Lung (tissue), 12 donors: ENCODE results near the gene PLA2G15. TPM values are rescaled to one million over a fixed set of nuclear protein-coding genes. Genes with fewer than 3 reads are reported as not detected.

Source experiments
- ATAC-seq: fragments of 200-7000 bp; cut with Tn5 transposase; one replicate; pipeline ENCODE4 v1.9.1; 2020; ENCODE audit warnings: moderate number of reproducible peaks; ENCODE audit not compliant: insufficient read depth, low FRiP score
- DNase-seq, 3 donors: peaks; one replicate each; pipeline ENCODE4 v3.0.0-alpha.2; 2013 to 2017
- H3K27ac ChIP-seq, 2 donors: one replicate each; pipeline ENCODE4 v1.5.1; 2013; ENCODE audit warnings: mild to moderate bottlenecking in 2 of 2, moderate library complexity in 2 of 2, control low read depth in 1 of 2, inconsistent platforms in 1 of 2, low read depth in 1 of 2, low read length in 1 of 2
- H3K27me3 ChIP-seq, 3 donors: one replicate each; pipeline ENCODE4 v1.5.1; 2013; ENCODE audit warnings: low read length in 2 of 3; ENCODE audit not compliant: control insufficient read depth in 3 of 3, insufficient read depth in 3 of 3
- H3K36me3 ChIP-seq, 4 donors: one replicate each; pipeline ENCODE4 v1.5.1; 2013; ENCODE audit warnings: low read length in 4 of 4, mild to moderate bottlenecking in 1 of 4, moderate library complexity in 1 of 4; ENCODE audit not compliant: control insufficient read depth in 4 of 4, insufficient read depth in 4 of 4
- H3K4me1 ChIP-seq, 5 donors: one replicate each; pipeline ENCODE4 v1.5.1; 2013; ENCODE audit warnings: low read length in 5 of 5, mild to moderate bottlenecking in 2 of 5, moderate library complexity in 1 of 5; ENCODE audit not compliant: control insufficient read depth in 5 of 5, insufficient read depth in 5 of 5
- H3K4me3 ChIP-seq: one replicate; pipeline ENCODE4 v1.5.1; 2013; ENCODE audit warnings: mild to moderate bottlenecking, control low read depth, moderate library complexity
- H3K9ac ChIP-seq, 2 donors: one replicate each; pipeline ENCODE4 v1.5.1; 2013; ENCODE audit warnings: low read length in 2 of 2, control low read depth in 1 of 2; ENCODE audit not compliant: insufficient read depth in 1 of 2
- H3K9me3 ChIP-seq, 4 donors: one replicate each; pipeline ENCODE4 v1.5.1; 2013; ENCODE audit warnings: low read length in 3 of 4, mild to moderate bottlenecking in 1 of 4, moderate library complexity in 1 of 4; ENCODE audit not compliant: control insufficient read depth in 4 of 4, insufficient read depth in 3 of 4
- WGBS, 2 donors: extraction: QIAGEN DNeasy Blood & Tissue Kit; methylation state at CpG; one replicate each; pipeline ENCODE4 v1.1.7; 2013; 5-methylcytosine and 5-hydroxymethylcytosine counted together
- polyA plus RNA-seq, 2 donors: library from polyadenylated mRNA; stranded (reverse); fragments of 200-250 nt; gene quantifications; one replicate each; pipeline ENCODE4 v1.2.1, GENCODE V29; 2013
- total RNA-seq, 2 donors: library from RNA; depleted of rRNA in 1 of 2; stranded (reverse); fragments of >200 nt in 1 of 2; gene quantifications; one replicate each; pipeline ENCODE4 v1.2.1, GENCODE V29; 2014 to 2021
- TF ChIP-seq, protein P1 (sequence below): IDR thresholded peaks from 2 replicates; pipeline ENCODE4 v1.5.1; 2012; ENCODE audit warnings: mild to moderate bottlenecking; ENCODE audit errors: control extremely low read depth, extremely low read depth
- donor health status: control.
- donor health status: control.
- donor health status: Bipolar disorder and iron deficiency.
- donor health status: healthy.
- donor health status: DM: yes; HTN: yes; CAD: no.

The PLA2G15 gene
- total and polyA plus RNA-seq, 4 donors, result 11.0 to 42.4 (median 19.6) TPM

- no peak overlapping the region for H3K27ac ChIP-seq
- ATAC-seq (no peak), DNase-seq (no peak)
- H3K4me3 ChIP-seq, result no peak overlapping the region
- 83 to 87% methylated on average over 13 of the region's 13 CpGs for WGBS, 2 donors
- peaks cover 0 to 13% (median 3%) of the 10 kb centered on the region in 4 donors for H3K36me3 ChIP-seq
- TF ChIP-seq, protein P1, sequence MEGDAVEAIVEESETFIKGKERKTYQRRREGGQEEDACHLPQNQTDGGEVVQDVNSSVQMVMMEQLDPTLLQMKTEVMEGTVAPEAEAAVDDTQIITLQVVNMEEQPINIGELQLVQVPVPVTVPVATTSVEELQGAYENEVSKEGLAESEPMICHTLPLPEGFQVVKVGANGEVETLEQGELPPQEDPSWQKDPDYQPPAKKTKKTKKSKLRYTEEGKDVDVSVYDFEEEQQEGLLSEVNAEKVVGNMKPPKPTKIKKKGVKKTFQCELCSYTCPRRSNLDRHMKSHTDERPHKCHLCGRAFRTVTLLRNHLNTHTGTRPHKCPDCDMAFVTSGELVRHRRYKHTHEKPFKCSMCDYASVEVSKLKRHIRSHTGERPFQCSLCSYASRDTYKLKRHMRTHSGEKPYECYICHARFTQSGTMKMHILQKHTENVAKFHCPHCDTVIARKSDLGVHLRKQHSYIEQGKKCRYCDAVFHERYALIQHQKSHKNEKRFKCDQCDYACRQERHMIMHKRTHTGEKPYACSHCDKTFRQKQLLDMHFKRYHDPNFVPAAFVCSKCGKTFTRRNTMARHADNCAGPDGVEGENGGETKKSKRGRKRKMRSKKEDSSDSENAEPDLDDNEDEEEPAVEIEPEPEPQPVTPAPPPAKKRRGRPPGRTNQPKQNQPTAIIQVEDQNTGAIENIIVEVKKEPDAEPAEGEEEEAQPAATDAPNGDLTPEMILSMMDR, result no peak
- H3K9me3 ChIP-seq, result no peaks in the 10 kb centered on the region
- no peak overlapping the region for H3K9ac ChIP-seq
- H3K27me3 ChIP-seq, result no peaks in the 10 kb centered on the region
- peaks cover 0 to 7% (median 3%) of the 10 kb centered on the region in 5 donors for H3K4me1 ChIP-seq
Measured at GRCh38 chr16:68279726-68280558, 34.8 kb downstream of the PLA2G15 start.

DNA sequence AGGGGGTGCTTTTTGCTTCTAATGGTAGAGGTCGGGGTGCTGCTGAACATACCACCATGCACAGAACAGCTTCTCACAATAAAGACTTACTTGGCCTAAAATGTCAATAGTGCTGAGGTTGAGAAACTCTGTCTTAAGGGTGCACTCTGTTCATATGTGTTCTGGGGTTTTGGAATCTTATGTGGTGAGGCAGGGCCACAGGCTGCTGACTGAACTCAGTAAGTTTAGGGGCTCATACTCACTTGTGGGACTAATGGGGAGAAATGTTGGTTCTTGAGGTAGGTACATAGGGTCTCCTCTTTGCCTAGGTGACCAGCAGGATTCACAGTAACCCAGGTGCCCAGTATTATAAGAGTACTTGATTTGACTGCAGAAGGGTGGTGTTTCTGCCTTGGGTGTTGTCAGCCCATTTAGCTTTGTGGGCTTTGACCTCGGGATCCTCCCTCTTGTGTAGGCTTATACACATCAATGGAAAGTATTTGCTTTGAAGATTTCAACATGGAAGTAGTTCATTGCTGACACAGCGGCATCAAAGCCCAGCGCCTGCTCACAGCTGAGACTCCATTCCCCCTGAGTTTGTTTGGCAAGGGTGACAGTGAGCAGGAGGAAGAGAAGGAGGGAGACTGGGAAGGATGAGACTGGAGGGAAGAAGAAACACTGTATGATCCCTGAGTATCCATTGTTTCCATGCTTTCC, 36.3 kb downstream of the PLA2G15 start:
- peaks cover 0 to 18% (median 3%) of the 10 kb centered on the region in 5 donors for H3K4me1 ChIP-seq
- TF ChIP-seq, protein P1, result no peak
- no peak overlapping the region for H3K4me3 ChIP-seq
- no peaks in the 10 kb centered on the region for H3K27me3 ChIP-seq
- H3K36me3 ChIP-seq, result peaks cover 0 to 11% (median 3%) of the 10 kb centered on the region in 4 donors
- ATAC-seq (no peak), DNase-seq (no peak)
- H3K27ac ChIP-seq, result peak overlapping the region in 1 of 2 donors; percentile 71
- no peaks in the 10 kb centered on the region for H3K9me3 ChIP-seq
- WGBS, 2 donors, result 91 to 93% methylated on average over 4 of the region's 4 CpGs
- H3K9ac ChIP-seq, result no peak overlapping the region

GRCh38 chr16:68282064-68282452, 36.9 kb downstream of the PLA2G15 start:
- Histone ChIP-seq H3K36me3 (peaks cover 0 to 11% (median 3%) of the 10 kb centered on the region in 4 donors), H3K4me1 (peaks cover 0 to 19% (median 3%) of the 10 kb centered on the region in 5 donors), H3K27me3 (no peaks in the 10 kb centered on the region), H3K27ac (peak overlapping the region in 1 of 2 donors; percentile 71), H3K4me3 (no peak overlapping the region), H3K9me3 (no peaks in the 10 kb centered on the region), H3K9ac (no peak overlapping the region)
- 95 to 98% methylated on average over 4 of the region's 4 CpGs for WGBS, 2 donors
- TF ChIP-seq, protein P1, result no peak
- DNase-seq (no peak), ATAC-seq (no peak)
